AML-193 (cell line): ENCODE results near the gene CAT.

Experiments used
- DNase-seq, 2 experiments: peaks; one replicate each; lab custom pipeline; 2025; lab: John Stamatoyannopoulos, UW

The CAT gene

DNA sequence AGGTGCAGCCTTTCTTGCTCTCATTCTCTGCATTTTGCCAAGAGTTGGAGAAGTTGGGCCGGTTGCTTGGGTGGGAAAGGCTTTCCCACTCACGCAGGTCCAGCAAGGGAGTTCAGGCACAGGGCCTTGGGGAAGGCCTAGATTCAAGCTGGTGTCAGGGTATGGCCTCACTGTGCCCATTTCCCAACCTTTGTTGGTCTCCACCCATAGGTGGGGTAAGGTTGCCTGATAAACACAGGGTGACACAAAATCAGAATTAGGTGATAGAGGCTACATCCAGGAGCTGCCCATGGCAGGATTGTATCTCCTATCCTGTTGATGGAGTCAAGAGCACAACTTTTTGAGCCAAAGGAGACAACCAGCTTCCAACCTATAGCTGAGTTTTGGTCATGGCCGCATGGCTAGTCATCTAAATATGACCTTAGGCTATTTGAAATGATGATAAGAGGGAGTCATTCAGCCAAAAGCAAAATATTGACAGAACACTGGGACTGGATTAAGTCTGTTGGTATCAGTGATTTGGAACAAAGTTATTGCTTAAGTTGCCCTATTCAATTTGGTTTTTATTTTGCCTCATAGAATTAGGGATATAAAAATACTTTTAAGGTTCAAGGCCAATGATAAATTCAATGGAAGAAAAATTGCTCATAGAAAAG is 20.9 kb downstream of the CAT start:
- DNase-seq, result no peak

DNA sequence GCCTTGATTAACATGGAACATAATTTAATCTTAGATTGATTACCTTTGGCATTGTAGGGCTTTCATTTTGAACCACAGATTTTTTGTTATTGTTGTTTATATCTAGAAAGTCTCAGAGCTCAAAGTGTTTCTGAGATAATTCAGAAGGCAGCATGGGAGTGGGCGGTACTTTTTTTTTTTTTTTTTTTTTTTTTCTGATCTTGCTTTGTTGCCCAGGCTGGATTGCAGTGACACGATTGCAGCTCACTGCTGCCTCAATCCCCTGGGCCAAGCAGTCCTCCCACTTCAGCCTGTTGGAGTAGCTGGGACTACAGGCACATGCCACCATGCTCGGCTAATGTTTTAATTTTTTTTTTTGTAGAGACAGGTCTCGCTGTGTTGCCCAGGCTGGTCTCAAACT is 21.5 kb downstream of the CAT start:
- no peak for DNase-seq

DNA sequence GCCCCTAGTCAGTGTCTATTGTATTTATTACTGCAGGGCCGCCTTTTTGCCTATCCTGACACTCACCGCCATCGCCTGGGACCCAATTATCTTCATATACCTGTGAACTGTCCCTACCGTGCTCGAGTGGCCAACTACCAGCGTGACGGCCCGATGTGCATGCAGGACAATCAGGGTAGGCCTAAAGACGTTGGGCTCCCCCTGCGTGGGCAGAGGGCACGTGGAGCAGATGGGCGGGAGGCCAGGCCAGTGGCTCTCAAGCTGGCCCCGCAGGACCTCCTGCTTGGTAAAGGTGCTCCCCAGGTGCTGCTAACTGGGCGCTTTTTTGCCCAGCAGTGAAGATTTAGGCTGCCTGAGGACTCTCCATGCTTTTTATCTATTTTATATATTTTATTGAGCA is 22.5 kb downstream of the CAT start:
- DNase-seq, result no peak

DNA sequence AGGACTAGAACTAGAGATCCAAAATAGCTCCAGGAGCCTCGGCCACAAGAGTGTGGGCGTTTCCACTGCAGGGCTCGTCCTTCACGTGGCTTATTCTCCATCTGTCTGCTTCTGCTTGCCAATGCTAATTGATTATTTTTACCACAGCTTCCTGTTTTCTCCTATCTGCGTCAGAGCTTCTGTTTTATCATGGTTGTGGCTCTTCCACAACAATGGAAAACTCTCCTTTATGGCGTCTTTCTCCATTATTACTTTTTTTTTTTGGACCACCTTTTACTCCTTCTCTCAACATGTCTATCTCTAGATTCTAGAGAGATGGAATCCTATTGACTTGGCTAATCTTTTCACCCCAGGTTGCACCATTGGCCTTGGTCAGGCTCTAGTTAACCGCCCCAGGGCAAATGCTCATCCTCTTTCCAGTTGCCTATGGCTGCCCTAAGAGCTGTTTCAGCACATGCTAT is 25.9 kb downstream of the CAT start:
- DNase-seq, result no peak

DNA sequence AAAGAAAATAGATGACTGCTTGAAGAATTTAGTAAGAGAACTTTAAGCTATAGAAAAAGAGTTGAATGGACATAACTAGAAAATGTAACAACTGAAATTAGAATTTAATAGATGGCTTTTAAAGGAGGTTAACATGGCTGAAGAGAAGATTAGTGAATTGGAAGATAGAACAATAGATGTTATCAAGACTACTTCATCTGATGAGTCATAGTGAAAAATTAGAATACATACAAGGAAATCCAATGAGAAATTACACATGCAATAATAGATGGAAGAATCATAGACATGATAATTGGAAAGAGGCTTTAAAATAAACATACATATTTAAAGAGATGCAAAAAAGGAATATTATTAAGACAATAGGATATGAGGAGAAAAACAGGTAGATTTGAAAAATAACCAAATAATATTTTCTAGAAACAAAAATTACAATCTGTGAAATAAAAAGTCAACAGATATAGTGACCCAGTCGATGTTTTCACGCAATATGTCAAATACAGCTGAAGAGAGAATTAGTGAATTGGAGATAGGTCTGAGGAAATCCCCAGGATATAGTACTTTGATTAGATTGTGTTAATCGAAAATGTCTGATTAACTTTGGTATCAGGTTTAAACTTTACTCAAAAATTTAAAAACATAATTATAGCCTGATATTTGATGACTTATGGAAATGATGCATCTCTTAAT is 28.2 kb downstream of the CAT start:
- DNase-seq, result peak in 1 of 2 experiments; percentile 7

DNA sequence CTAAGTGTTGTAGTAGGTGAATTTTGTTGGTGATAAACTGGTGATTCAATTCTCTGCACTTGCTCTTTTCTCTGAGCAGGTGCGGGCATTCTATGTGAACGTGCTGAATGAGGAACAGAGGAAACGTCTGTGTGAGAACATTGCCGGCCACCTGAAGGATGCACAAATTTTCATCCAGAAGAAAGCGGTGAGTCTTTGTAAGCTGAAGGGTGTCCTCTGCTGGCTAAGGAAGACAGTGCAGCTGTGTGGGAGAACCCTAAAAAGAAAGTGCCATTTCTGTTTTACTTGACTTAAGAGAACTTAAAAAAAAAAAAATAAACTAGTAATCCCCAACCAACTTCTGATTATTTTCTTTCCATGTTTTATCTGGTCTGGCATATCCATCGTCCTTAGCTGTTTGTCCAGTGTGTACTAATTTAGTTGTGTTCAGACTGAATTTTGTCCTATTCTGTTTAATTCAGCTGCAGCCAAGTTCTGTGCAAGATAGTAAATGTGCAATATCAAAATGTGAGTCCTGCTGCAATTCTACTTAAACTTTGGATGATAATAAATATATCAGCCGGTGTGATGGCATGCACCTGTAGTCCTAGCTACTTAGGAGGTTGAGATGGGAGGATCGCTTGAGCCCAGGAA is 29.6 kb downstream of the CAT start:
- peak; percentile 54 to 61 for DNase-seq

DNA sequence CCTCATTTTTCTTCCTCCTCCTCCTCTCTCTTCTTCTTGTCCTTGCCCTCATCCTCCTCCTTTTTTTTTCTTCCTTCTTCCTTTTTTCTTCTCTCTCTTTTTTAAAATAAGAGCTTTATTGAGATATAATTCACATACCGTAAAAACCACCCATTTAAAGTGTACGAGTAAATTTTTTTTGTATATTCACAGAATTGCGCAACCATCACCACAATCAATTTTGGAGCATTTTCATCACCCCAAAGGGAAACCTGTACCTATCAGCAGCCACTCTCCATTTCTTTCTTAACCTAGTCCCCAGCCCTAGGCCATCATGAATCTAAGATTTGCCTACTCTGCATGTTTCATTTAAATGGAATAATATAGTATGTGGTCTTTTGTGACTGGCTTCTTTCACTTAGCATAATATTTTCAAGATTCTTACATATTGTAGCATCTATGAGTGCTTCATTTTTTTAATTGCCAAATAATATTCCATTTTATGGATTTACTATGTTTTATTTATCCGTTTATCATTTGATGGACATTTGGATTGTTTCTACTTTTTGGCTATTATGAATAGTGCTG is 35.0 kb downstream of the CAT start:
- no peak for DNase-seq

DNA sequence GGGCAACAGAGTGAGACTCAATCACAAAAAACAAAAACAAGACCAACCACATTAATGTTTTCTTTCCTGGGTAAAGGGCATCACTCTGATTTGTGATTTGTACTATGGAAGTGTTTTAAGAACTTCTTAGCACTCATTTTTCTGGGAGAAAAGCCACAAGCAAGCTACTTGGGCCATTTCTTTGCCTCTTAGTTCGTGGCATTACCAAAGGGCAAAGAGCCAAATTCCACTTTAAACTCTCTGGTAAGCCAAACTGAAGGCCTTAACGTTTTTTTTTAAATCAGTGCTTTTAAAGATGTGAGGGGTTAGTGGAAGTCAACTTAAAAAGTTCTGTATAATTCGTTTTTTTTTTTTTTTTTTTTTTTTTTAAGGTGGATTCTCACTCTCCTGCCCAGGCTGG is 36.9 kb downstream of the CAT start:
- no peak for DNase-seq

DNA sequence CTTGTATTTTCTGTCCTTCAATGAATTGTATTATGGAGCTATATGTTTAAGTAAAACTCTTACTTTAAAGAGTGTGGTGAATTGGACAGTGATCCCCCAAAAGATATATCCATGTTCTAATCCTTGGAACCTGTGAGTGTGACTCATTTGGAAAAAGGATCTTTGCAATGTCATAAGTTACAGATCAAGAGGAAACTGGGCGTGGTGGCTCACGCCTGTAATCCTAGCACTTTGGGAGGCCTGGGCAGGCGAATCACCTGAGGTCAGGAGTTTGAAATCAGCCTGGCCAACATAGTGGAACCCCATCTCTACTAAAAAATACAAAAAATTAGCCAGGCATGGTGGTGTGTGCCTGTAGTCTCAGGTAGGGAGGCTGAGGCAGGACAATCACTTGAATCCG is 38.1 kb downstream of the CAT start:
- DNase-seq, result no peak

DNA sequence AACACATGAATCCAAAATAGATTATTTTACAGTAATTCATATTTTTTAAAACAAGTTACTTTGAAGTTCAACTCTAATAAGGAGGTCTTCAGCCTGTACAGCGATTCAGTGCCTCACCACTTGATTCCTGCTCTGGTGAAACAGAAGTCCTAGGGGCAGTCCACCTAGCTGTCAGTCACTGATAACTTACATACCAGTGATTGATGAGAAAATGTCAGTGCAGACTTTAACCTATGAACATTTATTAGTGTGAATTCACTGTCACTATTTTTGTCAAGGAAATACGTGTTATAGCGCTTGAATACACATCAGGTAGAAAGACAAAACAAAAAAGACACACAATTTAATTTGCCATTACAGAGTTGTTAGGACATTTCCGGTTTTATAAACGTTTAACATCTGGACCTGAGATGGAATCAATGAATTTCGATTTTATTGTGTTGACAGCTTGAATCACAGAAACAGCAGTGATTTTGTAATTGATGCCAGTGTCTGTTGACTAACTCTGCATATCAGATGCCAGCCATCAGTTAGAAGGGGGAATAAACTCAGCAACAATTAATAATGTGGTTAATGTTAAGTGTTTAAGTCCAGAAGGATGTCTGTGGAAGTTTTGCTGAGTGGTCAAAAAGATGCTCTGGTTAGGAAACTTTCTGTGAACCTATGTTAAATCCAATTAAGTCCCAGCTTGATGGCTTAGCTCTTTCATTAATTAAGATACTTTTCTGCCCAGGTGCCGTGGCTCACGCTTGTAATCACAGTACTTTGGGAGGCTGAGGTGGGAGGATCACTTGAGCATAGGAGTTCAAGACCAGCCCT is 40.3 kb downstream of the CAT start:
- DNase-seq, result no peak

DNA sequence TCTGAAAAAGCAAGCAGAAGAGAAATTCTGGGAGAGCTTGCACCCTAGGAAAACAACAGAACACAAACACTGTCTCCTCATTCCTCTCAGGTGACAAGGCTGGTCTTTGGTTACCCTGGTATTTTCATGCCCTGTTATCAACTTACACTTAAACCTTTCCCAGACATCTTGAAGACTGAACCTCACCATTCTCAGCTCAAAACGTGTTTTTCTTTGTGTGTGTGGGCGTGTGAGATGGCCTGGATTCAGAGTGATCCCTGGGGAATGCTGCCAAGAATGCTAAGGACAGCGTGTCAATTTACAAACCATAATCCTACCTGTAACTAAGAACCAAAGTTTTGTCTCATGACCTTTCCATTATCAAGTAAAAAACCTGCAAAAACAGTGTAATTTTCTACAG is 41.6 kb downstream of the CAT start:
- no peak for DNase-seq

DNA sequence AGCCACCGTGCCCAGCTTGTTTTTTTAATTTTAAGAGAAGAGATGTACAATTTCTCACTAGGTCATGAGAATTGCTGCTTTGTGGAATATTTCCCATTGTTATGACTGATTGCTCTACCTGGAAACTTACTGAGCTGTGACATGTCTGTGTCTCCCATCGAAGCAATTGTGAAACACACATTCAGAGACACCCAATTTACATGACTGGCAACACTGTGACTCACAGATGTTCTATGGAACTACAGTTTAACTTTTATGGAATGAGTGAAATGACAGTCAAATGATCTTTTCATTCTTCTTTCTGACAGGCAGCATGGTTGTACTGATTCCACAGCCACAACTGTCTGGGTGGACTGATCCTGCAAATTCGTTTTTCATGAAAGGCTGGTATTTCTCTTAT is 42.6 kb downstream of the CAT start:
- no peak for DNase-seq

DNA sequence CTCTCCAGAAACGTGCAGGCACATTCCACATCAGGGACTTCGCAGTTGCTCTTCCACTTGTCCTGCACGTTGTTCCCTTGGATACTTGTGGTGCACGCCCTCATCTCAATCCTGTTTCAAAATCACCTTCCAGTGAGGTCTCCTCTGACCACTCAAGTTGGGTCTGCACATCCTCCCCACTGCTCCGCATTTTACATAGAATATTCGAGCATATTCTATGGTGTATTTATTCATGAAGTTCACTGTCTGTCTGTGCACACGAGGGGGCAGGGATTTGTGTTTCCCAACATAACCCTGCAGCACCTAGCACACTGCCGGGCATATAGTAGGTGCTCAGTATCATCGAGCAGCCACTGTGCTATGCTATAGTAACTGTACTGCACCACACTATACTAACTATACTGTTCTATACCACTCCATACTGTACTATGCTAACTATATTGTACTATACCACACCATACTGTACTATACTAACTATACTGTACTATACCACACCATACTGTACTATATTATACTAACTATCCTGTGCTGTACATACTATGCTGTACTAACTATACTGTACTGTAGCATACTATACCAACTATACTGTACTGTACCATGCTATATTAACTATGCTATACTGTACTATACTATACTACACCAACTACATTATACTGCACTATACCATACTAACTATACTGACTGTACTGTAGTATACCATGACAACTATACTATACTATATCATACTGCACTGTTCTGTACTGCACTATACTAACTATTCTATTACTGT is 44.6 kb downstream of the CAT start:
- DNase-seq, result no peak

DNA sequence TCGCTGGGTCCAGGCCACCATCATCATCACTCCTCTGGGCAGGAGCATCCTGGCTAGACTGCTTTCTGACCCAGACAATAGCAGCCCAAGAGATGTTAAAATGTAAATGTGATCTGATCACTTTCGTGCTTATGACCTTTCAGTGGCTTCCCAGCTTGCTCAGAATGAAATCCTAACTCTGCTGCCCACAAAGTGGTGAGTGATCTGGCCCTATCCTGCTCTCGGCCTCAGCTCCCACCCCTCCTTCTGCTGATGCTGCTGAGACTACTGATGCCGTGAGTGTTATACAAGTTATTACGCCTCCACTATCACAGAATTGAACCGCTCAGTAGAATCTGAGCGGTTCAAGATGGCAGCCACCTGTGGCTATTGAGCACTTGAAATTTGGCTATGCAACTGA is 48.7 kb downstream of the CAT start:
- no peak for DNase-seq

DNA sequence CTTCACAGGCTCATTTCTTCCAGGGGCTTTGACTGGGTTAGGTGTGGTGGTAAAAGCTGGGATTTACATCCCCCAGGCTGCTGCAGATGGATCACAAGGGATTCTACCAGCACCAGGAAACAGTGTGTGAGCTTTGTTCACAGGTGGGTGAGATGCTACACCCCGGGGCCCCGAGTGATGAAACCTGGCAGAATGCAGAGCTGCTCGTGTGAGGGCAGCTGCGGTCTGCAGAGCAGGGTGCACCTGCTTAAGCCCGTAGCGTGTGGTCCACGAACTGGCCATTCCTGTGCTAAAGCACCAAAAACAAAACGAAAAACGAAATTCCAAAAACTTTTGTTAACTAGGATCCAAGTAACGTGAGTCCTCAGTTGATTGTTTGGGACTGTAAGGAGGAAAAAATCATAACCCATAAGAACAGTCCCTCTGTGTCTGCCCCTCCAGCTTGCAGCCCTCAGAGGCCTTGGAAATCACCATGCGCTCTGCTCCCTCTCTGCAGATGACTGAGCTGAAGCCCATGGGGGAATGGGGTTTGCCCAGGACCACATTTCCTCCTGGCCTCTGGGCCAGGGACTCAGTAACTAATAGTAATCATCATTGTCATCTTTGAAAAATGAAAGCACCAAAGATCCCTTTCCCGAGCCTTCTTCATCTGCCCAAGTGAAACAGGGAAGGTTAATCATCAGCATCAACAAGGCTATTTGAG is 50.3 kb downstream of the CAT start:
- DNase-seq, result no peak

DNA sequence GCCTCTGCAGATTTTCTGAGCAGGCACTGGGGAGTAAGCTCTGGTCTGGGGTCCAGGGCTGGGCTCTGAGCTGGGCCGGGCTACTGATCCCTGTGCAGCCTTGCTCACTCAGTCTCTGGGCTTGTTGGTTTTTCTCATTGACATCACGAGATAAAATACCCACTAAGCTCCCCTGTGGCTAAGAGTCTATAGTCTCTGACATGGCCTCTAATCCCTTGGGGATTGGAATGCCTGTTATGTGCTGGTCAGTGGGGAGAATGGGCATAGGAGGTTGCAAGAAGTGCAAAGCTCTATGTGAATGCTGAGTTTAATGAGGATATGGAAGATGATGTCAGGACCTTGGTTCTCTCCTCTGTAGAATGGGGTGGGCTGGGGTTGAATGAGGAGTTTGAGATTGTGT is 51.6 kb downstream of the CAT start:
- DNase-seq, result no peak

DNA sequence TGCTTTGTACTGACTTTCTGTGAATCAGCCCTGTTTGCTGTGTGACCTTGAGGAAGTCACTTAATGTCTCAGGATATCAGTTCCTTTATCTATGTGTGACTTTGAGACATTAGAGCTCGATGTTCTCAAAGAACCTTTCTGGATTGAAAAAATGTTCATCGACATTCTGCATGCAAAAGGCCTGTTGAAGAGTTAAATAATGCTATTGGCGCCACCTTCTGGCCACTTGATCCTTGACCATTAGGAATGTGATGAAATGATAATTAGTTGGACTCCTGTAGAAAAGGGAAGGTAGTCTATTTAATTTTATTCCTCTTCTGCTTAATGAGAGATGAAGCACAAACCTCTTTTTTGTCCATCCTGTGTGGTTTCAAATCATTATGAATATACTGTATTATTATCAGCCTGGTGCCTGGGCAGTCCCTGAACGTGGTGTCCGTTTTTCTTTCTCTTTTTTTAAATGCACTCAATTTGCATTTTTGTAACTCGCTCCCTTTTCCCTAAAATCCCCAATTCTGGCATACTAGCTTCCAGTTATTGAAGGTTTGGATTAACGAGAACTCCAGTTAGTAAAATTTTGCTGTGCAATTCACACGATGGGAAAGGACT is 54.2 kb downstream of the CAT start:
- peak; percentile 79 to 84 for DNase-seq

DNA sequence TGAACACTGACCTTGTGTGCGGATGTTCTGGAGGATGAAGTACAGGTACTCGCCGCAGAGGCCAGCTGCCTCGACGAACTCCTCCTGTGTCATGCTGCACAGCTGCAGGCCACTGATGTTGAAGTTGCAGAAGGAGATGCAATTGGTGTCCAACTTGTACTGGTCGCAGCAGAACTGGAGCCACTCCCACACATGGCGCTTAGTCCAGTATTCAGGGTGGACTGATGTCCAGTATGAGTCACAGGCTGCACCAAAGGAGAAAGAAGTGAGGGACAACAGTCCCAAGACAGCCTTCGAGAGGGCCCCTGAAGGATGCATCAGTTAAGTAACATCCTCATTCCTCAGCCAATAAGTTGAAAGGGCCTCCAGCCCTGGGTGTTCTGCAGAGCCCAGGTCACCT is 54.7 kb downstream of the CAT start:
- DNase-seq, result no peak

DNA sequence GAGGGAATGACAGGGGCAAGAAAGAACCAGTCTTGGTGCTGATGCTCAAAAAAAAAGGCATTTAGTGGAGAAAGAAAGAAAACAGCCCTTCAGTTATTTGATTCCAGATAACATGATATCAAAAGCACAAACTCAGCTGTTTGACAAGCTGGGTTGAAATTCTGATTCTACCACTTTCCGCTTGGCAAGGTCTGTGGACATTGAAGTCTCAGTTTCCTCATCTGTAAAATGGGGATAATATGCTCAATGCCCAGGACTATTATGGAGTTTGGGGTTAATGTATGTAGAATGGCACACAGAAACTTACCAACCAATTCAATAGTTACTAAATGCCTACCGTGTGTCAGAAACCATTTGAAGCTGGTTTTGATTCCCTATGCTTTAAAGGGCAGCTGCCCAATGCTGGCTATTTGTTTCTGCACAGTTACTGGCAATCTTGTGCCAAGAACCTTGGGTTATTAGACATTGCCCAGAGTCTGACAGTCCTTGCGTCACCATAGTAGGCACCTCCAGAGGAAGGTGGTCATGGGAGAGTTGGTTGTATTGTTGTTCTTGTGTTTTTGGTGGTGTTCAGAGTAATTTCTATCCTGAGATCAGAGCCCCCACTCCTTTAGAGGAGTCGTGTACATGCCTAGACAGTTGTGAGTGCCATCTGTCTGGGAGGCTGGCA is 55.3 kb downstream of the CAT start:
- no peak for DNase-seq

DNA sequence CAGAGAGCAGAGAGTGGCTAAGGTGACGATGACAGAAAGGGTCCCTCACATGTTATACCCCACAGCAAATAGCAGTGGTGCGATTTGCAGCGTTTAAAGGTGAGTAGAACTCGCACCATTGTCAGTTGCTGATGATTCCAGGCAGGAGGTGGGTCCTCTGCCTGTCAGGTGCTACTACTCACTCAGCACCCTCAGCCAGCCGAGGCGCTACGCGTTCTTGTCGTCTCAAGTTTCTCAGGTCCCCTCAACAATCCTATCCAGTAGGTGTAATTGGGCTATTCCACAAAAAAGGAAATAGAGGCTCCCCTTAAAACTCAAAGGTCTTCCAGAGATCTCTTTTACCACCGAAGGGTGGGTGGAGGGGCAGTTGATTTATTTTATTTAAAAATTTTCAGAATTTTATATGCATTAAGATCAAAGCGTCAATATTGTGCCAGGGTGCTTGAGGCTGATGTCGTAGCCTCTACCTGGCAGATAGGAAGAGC is 56.5 kb downstream of the CAT start:
- DNase-seq, result no peak
